SK-N-SH treated with all-trans-retinoic acid at 6 μM for 48 hours (cell line): ENCODE measurements around the gene PDCD11.

Experiments used
- ATAC-seq: fragments of 200-7000 bp; cut with Tn5 transposase; 3 replicates; pipeline ENCODE4 v1.9.1; 2020; ENCODE audit warnings: mild to moderate bottlenecking, moderate library complexity
- ARNTL ChIP-seq: fragments of 450-650 bp; formaldehyde crosslinking; IDR thresholded peaks from 2 replicates; pipeline ENCODE4 v1.5.0; 2020; ENCODE audit warnings: low read depth, mild to moderate bottlenecking, moderate library complexity, borderline replicate concordance
- BACH2 ChIP-seq: fragments of 250-450 bp; sonication (Bioruptor Pico); IDR thresholded peaks from 2 replicates; pipeline ENCODE4 v1.9.0; 2021; ENCODE audit warnings: mild to moderate bottlenecking, borderline replicate concordance
- CREB5 ChIP-seq: fragments of 250-450 bp; sonication (Bioruptor Pico); IDR thresholded peaks from 2 replicates; pipeline ENCODE4 v1.5.1; 2020; ENCODE audit warnings: low read depth, mild to moderate bottlenecking, moderate library complexity
- CSRNP3 ChIP-seq: fragments of 250-450 bp; sonication (Bioruptor Pico); IDR thresholded peaks from 2 replicates; pipeline ENCODE4 v1.5.1; 2021; ENCODE audit warnings: mild to moderate bottlenecking, moderate library complexity
- ESRRG ChIP-seq: fragments of 250-450 bp; sonication (Bioruptor Pico); IDR thresholded peaks from 2 replicates; pipeline ENCODE4 v1.6.1; 2021; ENCODE audit warnings: mild to moderate bottlenecking
- GLIS3 ChIP-seq: fragments of 250-450 bp; sonication (Bioruptor Pico); IDR thresholded peaks from 2 replicates; pipeline ENCODE4 v1.5.0; 2020; ENCODE audit warnings: mild to moderate bottlenecking, moderate library complexity
- ISL1 ChIP-seq: fragments of 250-450 bp; sonication (Bioruptor Pico); IDR thresholded peaks from 2 replicates; pipeline ENCODE4 v2.1.2; 2022; ENCODE audit warnings: mild to moderate bottlenecking, moderate library complexity
- OSR1 ChIP-seq: fragments of 250-450 bp; sonication (Bioruptor Pico); IDR thresholded peaks from 2 replicates; pipeline ENCODE4 v1.8.0; 2022; ENCODE audit warnings: moderate library complexity, mild to moderate bottlenecking, inconsistent platforms
- PATZ1 ChIP-seq: fragments of 250-450 bp; sonication (Bioruptor Pico); IDR thresholded peaks from 2 replicates; pipeline ENCODE4 v1.8.0; 2020; ENCODE audit warnings: mild to moderate bottlenecking, moderate library complexity, borderline replicate concordance
- POU6F1 ChIP-seq: fragments of 250-450 bp; sonication (Bioruptor Pico); IDR thresholded peaks from 2 replicates; pipeline ENCODE4 v1.8.0; 2021; ENCODE audit warnings: low read depth, mild to moderate bottlenecking, moderate library complexity, borderline replicate concordance
- PPARA ChIP-seq: fragments of 250-450 bp; sonication (Bioruptor Pico); IDR thresholded peaks from 2 replicates; pipeline ENCODE4 v1.5.0; 2020; ENCODE audit warnings: mild to moderate bottlenecking, borderline replicate concordance
- RARB ChIP-seq: fragments of 250-450 bp; sonication (Bioruptor Pico); IDR thresholded peaks from 2 replicates; pipeline ENCODE4 v1.8.0; 2021; ENCODE audit warnings: mild to moderate bottlenecking, moderate library complexity
- SNAI2 ChIP-seq: fragments of 250-450 bp; sonication (Bioruptor Pico); IDR thresholded peaks from 2 replicates; pipeline ENCODE4 v1.5.0; 2020; ENCODE audit warnings: mild to moderate bottlenecking, moderate library complexity
- TOX ChIP-seq: fragments of 250-450 bp; sonication (Bioruptor Pico); IDR thresholded peaks from 2 replicates; pipeline ENCODE4 v1.8.0; 2021; ENCODE audit warnings: mild to moderate bottlenecking, moderate library complexity, borderline replicate concordance
- ZC3H10 ChIP-seq: fragments of 250-450 bp; sonication (Bioruptor Pico); IDR thresholded peaks from 2 replicates; pipeline ENCODE4 v1.5.1; 2021; ENCODE audit warnings: mild to moderate bottlenecking, moderate library complexity
- ZFP30 ChIP-seq: fragments of 450-650 bp; formaldehyde crosslinking; IDR thresholded peaks from 2 replicates; pipeline ENCODE4 v1.5.0; 2022; ENCODE audit warnings: mild to moderate bottlenecking, moderate library complexity
- ZNF70 ChIP-seq: fragments of 450-650 bp; formaldehyde crosslinking; IDR thresholded peaks from 2 replicates; pipeline ENCODE4 v1.5.0; 2020; ENCODE audit warnings: mild to moderate bottlenecking, moderate library complexity
- ZNF8 ChIP-seq: fragments of 450-650 bp; formaldehyde crosslinking; IDR thresholded peaks from 2 replicates; pipeline ENCODE4 v1.5.0; 2020; ENCODE audit warnings: mild to moderate bottlenecking, moderate library complexity

The PDCD11 gene

GRCh38 chr10:103463499-103463898 lies 67.1 kb downstream of the PDCD11 start:
- TF ChIP-seq TOX (CRISPR knock-in tag): no peak
- no peak for TF ChIP-seq SNAI2
- no peak for TF ChIP-seq CSRNP3 (CRISPR knock-in tag)
- TF ChIP-seq PATZ1 (CRISPR knock-in tag): no peak
- TF ChIP-seq ZNF70 (CRISPR knock-in tag): no peak
- TF ChIP-seq ZC3H10 (CRISPR knock-in tag): no peak
- TF ChIP-seq OSR1 (CRISPR knock-in tag): no peak
- ATAC-seq: no peak

GRCh38 chr10:103465411-103466179 lies 69.2 kb downstream of the PDCD11 start:
- no peak for ATAC-seq
- TF ChIP-seq SNAI2 (no peak), ZNF8 (CRISPR knock-in tag) (no peak), OSR1 (CRISPR knock-in tag) (no peak), RARB (CRISPR knock-in tag) (no peak), CSRNP3 (CRISPR knock-in tag) (no peak), BACH2 (CRISPR knock-in tag) (no peak), PPARA (CRISPR knock-in tag) (no peak), GLIS3 (CRISPR knock-in tag) (no peak), ESRRG (CRISPR knock-in tag) (no peak), ISL1 (CRISPR knock-in tag) (no peak)
- TF ChIP-seq, all 23 proteins: peak for 0

- TF ChIP-seq OSR1 (CRISPR knock-in tag) (no peak), TOX (CRISPR knock-in tag) (no peak), ESRRG (CRISPR knock-in tag) (no peak), ZFP30 (CRISPR knock-in tag) (no peak), POU6F1 (CRISPR knock-in tag) (no peak), CSRNP3 (CRISPR knock-in tag) (no peak), CREB5 (CRISPR knock-in tag) (no peak)
Measured at GRCh38 chr10:103466734-103467133, 70.3 kb downstream of the PDCD11 start.

GRCh38 chr10:103467406-103467805 lies 71.0 kb downstream of the PDCD11 start:
- no peak for ATAC-seq
- TF ChIP-seq OSR1 (CRISPR knock-in tag): no peak
- no peak for TF ChIP-seq ARNTL (CRISPR knock-in tag)
- no peak for TF ChIP-seq PATZ1 (CRISPR knock-in tag)

More at GRCh38 chr10:103466734-103467133, 70.3 kb downstream of the PDCD11 start:
- no peak for ATAC-seq
